Activated CD8-positive, alpha-beta memory T cell treated with anti-CD3 and anti-CD28 coated beads for 48 hours (primary cell): ENCODE measurements around the gene RPRM.
"Not testable (repeated sequence)": the region's sequence is repeated elsewhere in the genome, so short reads cannot be mapped to it uniquely, and the experiment has no call there.

Experiments used
- DNase-seq, 3 experiments: peaks; one replicate each; pipeline ENCODE4 v3.0.0-alpha.2; 2020; ENCODE audit warnings: low read depth in 2 of 3, low spot score in 2 of 3

Gene RPRM

DNA sequence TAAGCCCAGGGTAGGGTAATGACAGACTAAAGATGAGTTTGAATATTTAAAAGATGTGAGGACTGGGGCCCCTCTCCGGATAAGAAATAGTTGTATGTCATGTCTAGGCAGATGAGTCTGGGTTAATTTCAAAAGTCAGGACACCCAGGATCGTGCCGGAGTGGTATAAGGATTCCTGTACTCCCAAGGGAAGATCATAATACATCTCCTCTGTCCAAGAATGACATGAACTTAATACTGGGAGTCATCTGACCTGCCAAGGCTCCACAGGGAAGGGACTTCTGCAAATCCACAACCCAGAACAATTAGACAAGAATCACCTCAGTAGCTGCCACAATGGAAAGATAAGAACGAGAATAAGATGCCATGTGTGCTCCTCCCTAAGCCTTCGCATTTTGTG lies 17.1 kb downstream of the RPRM start:
- no peak for DNase-seq

DNA sequence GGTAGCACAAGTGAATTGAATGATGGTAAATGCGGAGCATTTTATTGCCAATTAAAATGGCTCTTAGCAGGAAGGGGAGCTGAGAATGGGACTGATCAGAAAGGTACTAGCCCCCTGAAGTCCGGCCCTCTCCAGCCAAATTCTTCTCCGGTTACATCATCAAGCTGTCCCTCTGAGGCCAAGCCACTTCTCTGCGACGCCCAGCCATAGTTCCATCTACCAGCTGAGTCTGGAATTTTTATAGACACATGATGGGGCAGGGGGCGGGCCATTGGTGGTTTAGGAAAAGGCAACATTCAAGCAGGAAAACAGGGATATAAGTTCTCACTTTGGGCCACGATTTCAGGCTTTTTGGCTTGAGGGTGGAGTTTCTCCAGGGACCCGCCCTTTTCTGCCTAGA lies 22.7 kb downstream of the RPRM start:
- no peak for DNase-seq

DNA sequence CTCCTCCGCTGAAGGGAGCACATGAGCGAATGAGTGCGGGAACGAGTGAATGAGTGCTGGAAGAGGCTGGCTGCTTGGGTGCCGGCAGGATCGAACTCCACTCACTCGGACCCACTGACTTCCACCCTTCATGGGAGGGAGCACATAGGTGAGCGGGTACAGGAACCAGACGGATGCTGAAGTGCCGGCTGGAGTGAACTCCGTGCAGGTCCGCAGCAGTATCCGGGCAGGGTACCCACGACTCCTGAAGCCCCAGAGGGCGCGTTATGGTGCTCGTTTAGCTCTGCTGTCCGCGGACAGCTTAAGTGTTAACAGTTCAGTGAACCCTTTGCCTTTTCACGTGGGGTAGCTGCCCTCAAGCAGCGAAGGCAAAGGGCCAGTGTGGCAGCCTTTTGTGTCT lies 23.2 kb downstream of the RPRM start:
- no peak for DNase-seq

DNA sequence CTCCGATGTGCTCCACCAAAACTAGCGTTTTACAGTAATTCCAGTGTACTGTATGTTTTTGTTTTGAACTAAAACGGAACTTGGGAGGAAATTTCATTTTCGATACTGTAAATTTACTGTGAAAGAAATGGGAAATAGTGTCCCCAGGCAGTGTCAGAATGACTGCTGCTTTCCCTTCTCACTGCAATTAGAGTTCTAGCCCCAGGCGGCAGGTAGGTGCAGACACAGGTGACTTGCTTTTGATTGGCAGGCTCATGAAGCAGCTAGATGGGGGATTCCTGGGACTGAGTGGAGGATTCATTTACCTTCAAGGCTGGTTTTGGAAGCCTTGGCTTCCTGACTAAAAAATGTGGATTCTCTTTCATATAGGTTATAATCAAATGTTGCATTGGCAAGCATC lies 27.0 kb downstream of the RPRM start:
- DNase-seq: no peak

DNA sequence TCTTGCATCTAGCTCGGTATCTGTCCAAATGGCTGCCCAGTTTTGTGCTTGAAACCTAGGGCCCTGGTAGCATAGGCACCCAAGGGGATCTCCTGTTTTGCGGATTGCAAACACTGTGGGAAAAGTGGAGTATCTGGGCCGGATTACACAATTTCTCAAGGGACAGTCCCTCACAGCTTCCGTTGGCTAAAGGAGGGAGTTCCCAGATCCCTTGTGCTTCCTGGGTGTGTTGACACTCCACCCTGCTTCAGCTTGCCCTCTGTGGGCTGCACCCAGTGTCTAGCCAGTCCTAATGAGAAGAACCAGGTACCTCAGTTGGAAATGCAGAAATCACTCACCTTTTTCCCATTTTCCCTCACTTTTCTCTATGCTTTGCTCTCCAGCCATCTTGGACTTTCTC lies 35.5 kb downstream of the RPRM start:
- DNase-seq: no peak

DNA sequence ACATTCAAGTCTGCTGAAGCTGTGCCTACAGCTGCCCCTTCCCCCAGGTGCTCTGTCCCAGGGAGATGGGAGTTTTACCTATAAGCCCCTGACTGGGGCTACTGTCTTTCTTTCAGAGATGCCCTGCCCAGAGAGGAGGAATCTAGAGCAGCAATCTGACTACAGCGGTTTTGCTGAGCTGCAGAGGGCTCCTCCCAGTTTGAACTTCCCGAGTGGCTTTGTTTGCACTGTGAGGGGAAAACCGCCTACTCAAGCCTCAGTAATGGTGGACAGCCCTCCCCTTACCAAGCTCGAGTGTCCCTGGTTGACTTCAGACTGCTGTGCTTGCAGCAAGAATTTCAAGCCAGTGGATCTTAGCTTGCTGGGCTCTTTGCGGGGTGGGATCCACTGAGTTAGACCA lies 35.9 kb downstream of the RPRM start:
- DNase-seq: not testable (repeated sequence)

DNA sequence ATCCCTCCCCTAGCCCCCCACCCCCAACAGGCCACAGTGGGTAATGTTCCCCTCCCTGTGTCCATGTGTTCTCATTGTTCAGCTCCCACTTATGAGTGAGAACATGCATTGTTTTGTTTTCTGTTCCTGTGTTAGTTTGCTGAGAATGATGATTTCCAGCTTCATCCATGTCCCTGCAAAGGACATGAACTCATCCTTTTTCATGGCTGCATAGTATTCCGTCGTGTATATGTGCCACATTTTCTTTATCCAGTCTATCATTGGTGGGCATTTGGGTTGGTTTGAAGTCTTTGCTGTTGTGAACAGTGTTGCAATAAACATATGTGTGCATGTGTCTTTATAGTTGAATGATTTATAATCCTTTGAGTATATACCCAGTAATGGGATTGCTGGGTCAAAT lies 38.5 kb downstream of the RPRM start:
- DNase-seq: not testable (repeated sequence)

DNA sequence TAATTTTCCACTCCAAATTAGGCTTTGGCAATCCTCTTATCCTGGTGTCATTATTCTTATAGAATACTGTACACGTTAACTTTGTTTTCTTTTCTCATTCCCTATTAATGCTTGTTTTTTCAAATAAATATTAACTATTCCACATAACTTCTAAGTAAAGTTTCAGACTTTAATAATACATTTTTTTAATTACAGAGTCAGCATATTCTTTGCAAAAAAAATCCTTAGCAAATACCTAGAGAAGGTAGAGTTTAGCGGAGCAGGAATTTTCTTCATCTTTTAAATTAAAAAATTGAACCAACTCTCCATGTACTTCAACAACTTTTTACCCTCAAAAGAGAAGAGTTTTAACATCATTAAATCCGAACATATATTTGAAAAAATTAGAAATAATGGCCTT lies 45.2 kb downstream of the RPRM start:
- no peak for DNase-seq

DNA sequence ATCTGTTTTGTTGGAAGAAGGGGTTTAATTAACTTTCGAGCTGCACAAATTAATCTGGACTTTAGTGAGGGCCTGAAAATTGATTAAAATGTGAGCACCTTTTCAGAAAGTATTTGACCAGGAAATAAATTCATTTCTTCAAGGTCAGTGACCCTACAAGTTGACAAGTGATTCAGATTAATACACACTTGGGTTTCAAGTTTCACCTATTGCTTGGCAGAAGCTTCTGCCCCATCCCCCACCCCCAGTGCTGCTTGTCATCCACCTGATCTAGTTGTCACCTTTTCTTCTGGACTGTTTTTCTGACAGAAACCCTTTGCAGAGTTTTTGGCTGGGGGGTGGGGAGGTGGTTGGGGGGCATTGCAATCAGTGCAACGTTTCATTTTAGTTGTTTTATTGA lies 46.2 kb downstream of the RPRM start:
- DNase-seq: no peak

DNA sequence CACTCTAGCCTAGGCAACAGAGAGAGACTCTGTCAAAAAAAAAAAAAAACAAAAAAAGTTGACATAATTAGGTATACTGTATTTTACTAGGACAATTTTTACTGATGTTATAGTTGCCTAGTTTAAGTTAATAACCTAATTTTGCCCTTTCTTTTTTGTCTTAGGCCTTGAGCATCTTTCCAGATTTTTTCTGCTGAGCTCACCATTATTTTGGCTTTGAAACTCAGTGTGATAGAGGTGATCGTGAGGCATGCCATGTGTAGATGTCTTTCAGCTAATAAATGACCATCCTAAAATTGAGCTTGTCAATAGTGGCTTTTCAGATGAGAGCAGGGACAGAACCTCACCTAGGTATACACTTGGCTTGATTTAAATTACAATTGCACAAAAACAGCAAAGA lies 47.4 kb downstream of the RPRM start:
- DNase-seq: no peak
